Pons (tissue), 1 donor: ENCODE data around the gene EVI2A.
"Not testable (repeated sequence)": the region's sequence is repeated elsewhere in the genome, so short reads cannot be mapped to it uniquely, and the experiment has no call there.

Experiments used
- DNase-seq: peaks from one replicate; pipeline ENCODE4 v3.0.0-alpha.2; 2016; ENCODE audit warnings: low spot score

Gene EVI2A, protein sequence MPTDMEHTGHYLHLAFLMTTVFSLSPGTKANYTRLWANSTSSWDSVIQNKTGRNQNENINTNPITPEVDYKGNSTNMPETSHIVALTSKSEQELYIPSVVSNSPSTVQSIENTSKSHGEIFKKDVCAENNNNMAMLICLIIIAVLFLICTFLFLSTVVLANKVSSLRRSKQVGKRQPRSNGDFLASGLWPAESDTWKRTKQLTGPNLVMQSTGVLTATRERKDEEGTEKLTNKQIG

DNA sequence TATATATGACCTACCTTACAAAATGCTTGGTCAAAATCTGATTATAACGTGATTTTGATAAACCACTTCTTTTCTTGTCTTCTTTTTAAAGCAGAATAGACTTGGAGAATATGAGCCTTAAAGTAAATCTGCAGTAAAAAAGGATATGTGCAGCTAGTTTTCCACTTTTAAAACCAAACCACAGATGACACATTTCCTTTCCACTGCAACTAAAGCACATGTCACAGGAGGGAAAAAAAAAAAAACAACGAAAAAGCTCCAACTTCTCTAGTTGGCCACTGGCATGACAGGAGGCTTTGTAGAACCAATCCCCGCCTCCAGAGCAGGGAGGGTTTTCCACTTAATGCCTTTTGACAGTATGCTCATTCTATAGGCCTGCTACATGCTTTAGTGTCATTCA lies at the start of gene EVI2A:
EVI2A (minus strand) TSS at position 142 of the 400 bp plus-strand sequence. CDS start 2,609 bp downstream, outside the sequence.
- peak; percentile 97 for DNase-seq

DNA sequence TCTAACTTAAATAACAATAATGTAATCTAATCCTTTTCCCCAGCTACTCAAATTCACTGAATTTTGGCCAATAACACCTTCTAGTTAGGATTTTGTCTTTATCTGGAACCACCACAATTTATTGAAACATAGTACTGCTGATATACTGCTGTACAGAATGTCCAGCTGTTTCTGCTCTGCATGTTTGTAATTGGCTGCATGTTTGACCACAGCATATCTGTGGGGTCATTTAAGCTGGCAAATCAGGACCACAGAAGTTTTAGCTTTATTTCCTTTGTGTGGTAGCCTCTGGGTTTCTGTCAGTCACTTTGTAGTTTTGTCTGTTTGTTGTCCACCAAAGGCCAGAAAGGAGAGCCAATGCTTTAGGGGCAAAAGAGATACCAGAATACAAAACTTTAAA lies 47.8 kb upstream of the EVI2A start:
- no peak for DNase-seq

DNA sequence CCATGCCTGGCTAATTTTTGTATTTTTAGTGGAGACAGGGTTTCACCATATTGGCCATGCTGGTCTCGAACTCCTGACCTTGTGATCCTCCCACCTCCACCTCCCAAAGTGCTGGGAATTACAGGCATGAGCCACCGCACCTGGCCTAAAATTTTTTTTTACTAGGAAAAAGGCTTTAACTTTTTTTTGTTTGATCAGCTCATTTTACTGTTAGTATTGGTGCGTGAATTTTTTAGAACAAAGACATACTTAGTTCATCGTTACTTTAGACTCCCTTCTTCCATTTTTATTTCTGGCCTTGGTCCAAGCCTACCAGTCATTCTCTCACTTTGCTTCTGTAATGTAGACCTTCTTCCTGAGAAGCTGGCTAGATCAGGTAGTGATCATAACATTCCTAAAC lies 44.7 kb upstream of the EVI2A start:
- DNase-seq: no peak

DNA sequence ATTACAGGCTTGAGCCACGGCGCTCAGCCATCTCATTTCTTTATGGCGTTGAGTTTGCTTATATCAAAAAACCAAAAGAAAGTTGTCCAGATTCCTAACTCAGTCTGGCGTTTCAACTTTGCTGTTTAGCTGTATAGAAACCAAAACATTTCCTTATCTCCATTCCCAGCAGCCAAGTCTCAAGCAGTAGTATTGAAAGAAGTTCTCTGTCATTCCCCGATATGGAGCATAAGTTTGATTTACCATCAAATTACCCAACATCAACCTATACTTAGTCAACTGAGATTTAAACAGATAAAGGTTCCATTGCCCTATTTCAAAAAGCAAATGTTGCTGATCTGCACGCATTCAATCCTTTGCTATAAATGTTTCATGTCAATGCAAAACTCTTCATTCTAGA lies 42.6 kb upstream of the EVI2A start:
- no peak for DNase-seq

DNA sequence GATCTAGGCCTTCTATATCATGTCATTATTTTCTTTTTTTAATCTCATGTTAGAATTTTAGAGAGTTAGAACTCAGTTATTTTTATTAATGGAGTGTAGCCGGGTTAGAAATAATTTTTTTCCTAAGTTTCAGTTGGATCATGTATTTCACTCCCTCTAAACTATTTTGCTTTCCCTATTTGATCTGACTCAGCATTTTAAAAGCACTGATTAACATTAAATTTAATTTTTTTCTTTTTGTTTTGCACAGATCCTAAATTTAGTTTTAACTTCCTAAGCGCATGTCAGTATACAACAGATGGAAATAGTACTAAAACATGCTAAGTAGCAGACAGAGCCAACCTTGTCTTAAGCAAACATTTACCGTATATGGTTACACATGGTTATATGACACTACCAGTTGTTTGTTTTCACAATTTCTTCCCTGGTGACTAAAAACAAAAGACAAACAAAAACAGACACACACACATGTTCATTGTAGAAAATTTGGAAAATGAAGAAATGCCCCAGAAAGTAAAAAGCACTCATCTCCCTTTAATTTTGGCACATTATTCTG lies 36.5 kb upstream of the EVI2A start:
- DNase-seq: no peak

DNA sequence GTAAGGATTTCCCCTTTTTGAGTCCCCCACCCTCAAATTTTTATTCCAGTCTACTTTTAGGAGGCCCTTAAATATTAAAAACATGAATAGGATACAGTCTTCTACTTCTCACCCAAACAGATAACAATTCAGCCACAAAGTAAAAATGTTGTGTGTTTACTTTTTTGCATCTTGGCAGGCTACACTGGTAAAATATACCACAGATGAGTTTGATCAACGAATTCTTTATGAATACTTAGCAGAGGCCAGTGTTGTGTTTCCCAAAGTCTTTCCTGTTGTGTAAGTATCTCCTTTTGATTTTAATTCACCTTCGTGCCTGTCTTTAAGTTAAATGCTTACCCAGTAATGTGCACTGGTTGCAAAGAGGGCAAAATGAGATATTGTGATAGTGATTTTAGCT lies 35.7 kb upstream of the EVI2A start:
- no peak for DNase-seq

DNA sequence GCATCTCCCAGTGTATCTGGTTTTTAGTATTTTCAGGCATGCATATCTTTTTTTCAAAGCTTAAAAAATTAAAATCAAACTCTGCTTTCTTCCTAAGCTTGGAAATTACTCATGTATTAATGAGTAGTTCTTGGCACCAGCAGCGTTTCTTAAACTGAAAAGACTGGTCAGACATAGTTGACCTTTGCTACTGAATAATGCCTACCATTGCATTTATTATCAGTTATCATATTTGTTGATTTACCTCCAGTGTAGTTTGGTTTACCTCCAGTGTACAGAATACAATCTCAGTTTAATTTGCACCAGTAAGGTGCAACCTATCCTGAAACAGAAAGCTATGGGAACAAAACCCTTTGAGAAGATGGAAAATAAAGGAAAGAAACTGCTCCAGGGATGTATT lies 34.5 kb upstream of the EVI2A start:
- DNase-seq: no peak

DNA sequence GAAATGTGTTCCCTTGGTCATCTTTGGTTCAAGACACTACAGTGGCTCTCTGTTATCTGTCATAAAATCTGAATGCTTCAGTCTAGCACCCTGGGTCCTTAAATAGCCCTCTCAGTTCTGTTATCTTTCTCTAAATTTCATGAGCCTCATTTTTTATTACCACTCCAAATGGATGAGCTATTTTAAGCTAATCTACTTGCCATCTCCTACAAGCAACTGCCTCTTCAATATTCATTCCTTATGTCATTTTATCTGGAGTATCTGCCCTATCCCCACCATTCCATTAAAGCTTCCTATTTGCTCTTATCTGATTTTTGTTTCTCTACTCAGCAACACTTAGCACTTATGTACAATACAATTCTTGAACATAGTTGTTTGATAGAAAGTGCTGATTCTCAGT lies 28.0 kb upstream of the EVI2A start:
- no peak for DNase-seq

DNA sequence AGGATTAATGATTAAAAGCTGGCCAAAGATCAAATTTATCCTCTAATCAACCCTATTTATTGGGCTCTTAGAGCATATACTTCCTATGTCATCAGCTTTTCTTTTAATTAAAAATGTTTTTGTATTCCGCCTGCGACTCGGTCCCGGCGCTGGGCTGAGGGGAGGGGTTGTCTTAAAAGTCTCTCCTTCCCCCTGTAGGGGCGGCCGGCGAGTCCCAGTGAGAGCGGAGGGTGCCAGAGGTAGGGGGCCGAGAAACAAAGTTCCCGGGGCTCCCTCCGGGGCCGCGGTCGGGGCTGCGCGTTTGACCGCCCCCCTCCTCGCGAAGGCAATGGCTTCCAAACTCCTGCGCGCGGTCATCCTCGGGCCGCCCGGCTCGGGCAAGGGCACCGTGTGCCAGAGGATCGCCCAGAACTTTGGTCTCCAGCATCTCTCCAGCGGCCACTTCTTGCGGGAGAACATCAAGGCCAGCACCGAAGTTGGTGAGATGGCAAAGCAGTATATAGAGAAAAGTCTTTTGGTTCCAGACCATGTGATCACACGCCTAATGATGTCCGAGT lies 23.8 kb upstream of the EVI2A start:
- not testable (repeated sequence) for DNase-seq

DNA sequence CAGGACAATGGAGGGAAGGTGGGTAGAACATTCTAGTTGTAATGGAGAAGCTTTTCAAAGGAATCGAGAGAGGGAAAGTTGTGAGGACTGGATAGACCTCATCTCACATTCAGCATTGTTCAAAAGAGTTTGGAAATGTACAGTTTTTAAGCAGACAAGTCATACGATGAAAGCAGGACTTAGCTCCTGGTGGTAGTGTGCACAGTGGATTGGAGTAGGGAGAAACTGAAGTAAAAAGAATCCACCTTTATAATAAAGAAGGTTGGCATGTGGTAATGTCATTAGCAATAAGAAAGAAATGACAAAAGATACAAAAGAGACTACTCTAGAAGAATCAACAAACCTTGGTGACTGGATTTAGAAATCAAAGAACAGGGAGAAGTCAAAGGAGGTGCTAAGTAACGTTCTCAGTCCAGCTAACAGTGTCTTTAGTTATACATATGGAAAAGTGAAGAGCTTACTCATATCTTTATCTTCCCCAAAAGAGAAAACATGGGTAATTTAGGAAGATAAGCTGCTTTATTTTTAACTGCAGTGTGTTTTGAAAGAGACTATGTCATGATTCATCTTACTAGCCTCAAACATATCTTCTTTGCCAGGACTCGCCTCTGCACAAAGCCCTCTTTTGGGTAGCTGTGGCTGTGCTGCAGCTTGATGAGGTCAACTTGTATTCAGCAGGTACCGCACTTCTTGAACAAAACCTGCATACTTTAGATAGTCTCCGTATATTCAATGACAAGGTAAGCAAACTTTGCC lies 18.7 kb upstream of the EVI2A start:
- peak; percentile 42 for DNase-seq

DNA sequence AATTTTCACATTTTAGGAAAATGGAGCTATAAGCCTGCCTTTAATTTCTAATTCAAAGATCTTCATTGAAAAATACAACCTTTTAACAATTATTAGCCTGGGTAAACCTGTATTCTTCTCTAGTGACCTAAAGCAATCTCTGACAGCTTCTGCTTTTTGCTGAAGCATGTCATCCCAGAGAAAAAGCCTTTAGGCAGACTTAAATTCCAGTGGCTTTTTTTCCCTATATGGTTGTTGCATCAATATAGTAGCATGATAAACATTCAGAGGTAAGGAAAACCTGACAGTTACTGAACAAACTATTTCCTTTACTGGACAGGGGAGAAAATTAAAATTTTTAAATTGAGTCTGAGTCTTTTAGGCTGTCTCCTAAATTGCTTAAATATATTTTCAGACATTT lies 7.8 kb upstream of the EVI2A start:
- no peak for DNase-seq

DNA sequence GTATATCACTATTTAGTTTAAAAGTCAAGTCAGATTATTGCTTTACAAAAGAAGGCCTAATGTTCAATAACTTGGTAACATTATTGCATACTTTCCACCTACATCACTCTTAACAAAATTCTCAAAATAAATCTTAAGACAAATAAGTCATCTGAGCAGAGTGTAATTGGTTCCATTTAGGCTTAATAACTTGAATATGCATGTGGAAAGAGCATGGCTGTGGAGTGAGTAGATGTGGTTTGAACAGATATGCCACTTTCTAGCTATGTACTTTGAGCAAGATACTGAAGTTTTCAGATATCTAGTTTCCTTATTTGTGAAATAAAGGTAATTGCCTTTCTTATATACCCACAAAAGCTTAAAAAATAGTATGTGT lies 6.7 kb upstream of the EVI2A start:
- no peak for DNase-seq

DNA sequence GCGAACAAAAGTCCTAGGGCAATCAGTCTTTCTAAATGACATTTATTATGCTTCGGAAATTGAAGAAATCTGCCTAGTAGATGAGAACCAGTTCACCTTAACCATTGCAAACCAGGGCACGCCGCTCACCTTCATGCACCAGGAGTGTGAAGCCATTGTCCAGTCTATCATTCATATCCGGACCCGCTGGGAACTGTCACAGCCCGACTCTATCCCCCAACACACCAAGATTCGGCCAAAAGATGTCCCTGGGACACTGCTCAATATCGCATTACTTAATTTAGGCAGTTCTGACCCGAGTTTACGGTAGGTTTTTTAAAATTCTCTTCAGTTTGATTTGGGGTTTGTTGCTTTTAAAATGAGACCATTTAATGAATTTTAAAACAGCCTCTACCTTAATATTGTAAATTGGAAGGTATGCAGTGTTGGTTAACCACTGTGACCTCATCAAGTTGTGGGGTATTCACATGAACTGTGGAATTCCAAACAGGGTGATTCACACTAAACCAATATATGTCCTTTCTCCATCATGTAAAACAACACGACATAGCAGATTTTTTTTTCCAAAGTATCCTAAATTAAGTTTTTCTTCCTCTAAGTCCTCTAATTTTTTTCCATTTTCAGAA lies 6.2 kb upstream of the EVI2A start:
- no peak for DNase-seq

DNA sequence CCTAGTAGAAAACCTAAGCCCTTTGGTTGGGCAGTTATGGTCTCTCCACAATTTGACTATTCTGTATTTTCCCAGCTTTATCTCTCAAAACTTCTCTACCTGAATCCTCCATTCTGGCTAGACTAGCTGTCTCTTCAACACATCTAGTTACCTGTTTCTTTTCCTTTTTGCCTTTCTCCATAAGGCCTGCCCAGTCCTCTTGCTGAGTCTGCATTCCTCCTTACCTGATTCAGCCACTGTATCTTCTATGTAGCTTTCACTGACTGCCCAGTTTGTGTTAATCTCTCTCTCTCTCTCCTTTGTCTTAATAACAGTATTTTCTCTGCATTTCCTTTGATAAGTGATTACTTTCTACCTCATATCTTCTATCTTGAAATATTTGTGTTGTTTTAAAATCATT lies 2.1 kb upstream of the EVI2A start:
- DNase-seq: no peak

DNA sequence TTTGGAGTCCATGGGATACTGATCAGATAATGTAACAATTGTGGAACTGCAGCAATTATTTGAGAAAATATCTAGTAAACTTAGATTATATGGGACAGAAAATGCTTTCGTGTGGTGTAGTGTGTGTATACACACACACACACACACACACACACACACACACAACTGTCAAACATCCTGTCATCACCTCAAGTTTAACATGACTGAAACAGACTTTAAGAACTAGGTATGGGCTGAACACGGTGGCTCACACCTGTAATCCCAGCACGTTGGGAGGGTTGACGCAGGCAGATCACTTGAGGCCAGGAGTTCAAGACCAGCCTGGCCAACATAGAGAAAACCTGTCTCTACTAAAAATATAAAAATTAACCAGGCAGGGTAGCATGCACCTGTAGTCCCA lies 544 bp upstream of the EVI2A start:
- no peak for DNase-seq

DNA sequence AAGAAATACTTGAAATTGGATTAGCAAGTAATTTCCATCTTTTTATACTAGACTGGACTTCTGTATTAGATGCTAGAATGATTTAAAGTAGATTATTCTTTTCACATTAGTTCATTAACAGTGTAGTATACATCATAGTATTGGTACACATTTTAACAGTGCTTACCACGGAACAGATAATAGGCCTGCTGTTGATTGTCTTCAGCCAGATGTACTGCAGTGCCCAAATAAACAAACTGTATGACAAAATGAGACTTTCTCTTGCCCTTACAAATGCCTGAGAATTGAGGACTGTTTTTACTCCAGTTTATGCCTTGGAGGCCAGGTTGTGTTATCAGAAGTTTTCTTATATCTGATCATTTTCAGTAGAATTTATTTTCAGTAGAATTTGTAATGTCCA lies 631 bp downstream of the EVI2A start:
- DNase-seq: peak; percentile 91

DNA sequence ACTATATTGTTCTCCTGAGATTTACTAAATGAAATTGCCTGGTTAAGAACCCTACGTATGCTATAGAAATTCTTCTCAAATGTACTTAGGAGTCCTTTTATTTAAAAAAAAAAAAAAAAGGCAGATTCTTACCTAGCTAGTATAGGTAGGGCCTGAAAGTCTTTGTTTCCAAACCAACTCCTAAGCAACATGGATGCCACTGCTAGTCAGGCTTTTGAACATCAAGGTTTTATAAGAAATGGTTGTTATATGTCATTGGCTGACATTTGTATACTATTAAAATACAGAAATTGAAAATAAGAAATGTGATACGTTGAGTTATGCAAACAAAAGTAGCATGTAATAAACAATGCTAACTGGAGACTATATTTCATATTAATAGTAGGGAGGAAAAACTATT lies 1.2 kb downstream of the EVI2A start:
- DNase-seq: peak; percentile 64

DNA sequence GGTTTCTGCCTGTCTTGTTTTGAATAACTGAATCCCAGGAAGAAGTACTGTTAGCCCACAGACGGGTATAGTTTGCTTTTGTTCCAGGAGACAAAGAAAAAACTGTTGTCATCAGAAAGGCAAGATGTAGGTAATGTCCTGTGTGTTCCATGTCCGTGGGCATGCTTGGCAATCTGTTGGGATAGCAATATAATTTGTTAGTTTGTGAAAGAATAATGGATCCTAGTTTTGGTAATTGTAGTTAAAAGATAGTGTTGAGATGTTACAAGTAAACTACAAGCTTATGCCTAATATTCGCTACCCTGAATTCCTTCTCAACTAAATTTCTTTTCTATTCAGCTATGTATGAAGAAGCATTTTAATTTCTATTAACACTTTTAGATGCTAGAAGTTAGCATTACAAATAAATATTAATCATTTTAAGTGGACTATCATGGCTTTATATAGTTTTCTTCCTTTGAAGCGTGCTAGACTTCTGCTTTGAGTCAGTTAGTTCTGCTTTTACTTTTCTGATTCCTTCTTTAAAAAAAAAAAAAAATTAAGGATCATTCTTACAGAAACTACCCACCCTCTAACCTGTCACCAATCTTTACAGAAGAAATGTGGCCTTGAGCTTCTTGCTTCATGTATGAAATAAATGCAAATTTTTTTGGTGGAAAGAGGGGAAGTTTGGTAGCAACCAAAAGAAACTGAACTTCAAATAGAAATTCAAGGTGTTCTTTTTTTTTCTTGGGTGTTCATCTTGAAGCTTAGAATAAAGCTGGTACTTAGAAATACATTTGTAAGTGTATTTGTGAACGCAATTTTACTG lies 2.4 kb downstream of the EVI2A start:
- DNase-seq: peak; percentile 85

DNA sequence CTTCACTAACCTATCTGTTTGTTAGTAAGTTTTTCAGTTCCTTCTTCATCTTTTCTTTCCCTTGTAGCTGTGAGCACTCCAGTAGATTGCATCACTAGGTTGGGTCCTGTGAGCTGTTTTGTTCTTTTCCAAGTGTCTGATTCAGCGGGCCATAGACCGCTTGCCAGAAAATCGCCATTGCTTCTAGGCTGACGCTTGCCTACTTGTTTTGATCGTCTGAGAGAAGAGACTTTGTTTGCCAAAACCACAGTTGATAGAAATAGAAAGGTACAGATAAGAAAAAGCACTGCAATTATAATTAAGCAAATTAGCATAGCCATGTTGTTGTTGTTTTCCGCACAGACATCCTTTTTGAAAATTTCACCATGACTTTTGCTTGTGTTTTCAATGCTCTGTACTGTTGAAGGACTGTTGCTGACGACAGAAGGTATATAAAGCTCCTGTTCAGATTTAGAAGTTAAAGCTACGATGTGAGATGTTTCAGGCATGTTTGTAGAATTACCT lies 3.1 kb downstream of the EVI2A start:
- peak; percentile 97 for DNase-seq

DNA sequence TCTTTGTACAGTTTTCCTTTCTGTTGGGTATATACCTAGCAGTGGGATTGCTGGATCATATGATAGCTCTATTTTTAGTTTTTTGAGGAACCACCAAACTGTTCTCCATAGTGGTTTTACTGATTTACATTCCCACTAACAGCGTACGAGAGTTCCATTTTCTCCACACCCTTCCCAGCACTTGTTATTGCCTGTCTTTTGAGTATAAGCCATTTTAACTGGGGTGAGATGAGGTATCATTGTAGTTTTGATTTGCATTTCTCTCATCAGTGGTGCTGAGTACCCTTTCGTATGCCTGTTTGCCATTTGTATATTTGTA lies 6.7 kb downstream of the EVI2A start:
- DNase-seq: no peak

DNA sequence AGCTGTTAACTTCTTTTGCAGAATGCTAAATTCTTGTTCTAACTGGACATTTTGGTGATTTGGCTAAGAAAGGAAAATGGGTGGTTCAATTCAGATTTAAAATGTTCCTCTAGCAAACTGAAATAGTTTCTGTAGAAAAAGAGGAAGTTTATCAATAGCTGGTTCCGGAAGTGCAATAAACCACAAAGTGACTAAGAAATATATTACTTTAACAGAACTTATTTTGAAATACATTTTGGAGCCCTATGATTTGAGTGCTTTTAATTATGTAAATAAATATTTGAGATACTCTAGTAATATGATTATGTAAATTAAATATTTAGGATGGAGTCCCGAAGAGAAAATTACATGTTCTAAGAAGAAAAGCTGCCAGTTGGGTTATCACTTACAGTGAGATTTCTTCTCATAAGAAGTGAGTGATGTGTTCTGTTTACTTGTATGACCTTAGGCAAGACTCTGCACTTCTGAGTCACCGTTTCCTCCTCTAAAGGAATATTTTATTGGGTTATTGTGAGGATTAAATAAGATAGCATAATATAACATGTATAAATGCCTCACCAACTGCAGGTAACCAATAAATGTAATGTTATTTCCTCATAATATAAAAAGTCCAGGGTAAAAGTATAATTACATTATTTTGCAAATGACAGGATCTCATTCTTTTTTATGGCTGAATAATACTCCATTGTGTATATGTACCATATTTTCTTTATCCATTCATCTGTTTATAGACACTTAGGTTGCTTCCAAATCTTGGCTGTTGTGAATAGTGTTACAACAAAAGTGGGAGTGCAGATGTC lies 7.2 kb downstream of the EVI2A start, which contains the start of gene EVI2B:
EVI2B (minus strand) TSS at position 73 of the 800 bp plus-strand sequence. CDS start 8,445 bp downstream, outside the sequence.
- DNase-seq: peak; percentile 55
